MM.1S (cell line): Measurements from ENCODE around the gene SC5D.

Experiments
- DNase-seq: peaks from one replicate; pipeline ENCODE4 v3.0.0-alpha.2; 2015
- H2AFZ ChIP-seq: fragments of 300-600 bp; sonication (generic); 2 replicates; pipeline ENCODE4 v1.6.0; 2016; ENCODE audit warnings: antibody characterized with exemption, low read length
- H3F3A ChIP-seq: fragments of 300-600 bp; sonication (generic); 2 replicates; pipeline ENCODE4 v1.6.1; 2016; ENCODE audit warnings: mild to moderate bottlenecking, antibody characterized with exemption, low read length, moderate library complexity, mixed read lengths; ENCODE audit not compliant: insufficient read depth
- H3K27ac ChIP-seq: fragments of 300-600 bp; sonication (generic); 2 replicates; pipeline ENCODE4 v1.5.1; 2016; ENCODE audit warnings: mild to moderate bottlenecking, low read length
- H3K27me3 ChIP-seq: fragments of 300-600 bp; sonication (generic); replicated peaks from 2 replicates; pipeline ENCODE4 v1.6.0; 2016; ENCODE audit warnings: low read length; ENCODE audit not compliant: insufficient read depth
- H3K36me3 ChIP-seq: fragments of 300-600 bp; sonication (generic); replicated peaks from 2 replicates; pipeline ENCODE4 v1.6.1; 2016; ENCODE audit warnings: mild to moderate bottlenecking, low read length, mixed read lengths; ENCODE audit not compliant: insufficient read depth
- H3K4me1 ChIP-seq: fragments of 300-600 bp; sonication (generic); 2 replicates; pipeline ENCODE4 v1.6.1; 2016; ENCODE audit warnings: low read length, mixed read lengths
- H3K4me2 ChIP-seq: fragments of 300-600 bp; sonication (generic); 2 replicates; pipeline ENCODE4 v1.6.0; 2016; ENCODE audit warnings: low read depth, low read length
- H3K4me3 ChIP-seq: fragments of 300-600 bp; sonication (generic); 2 replicates; pipeline ENCODE4 v1.5.1; 2016; ENCODE audit warnings: low read length, mixed read lengths
- H3K79me2 ChIP-seq: fragments of 300-600 bp; sonication (generic); 2 replicates; pipeline ENCODE4 v1.6.1; 2016; ENCODE audit warnings: mixed run types, low read length, mixed read lengths
- H3K9ac ChIP-seq: fragments of 300-600 bp; sonication (generic); 2 replicates; pipeline ENCODE4 v1.6.1; 2016; ENCODE audit warnings: low read length, mixed read lengths
- H3K9me2 ChIP-seq: fragments of 300-600 bp; sonication (generic); replicated peaks from 2 replicates; pipeline ENCODE4 v1.6.1; 2016; ENCODE audit warnings: mild to moderate bottlenecking, low read length, mixed read lengths; ENCODE audit not compliant: insufficient read depth
- H3K9me3 ChIP-seq: fragments of 300-600 bp; sonication (generic); replicated peaks from 2 replicates; pipeline ENCODE4 v1.6.1; 2016; ENCODE audit warnings: mild to moderate bottlenecking, low read length, mixed read lengths; ENCODE audit not compliant: insufficient read depth
- H4K20me1 ChIP-seq: fragments of 300-600 bp; sonication (generic); 2 replicates; pipeline ENCODE4 v1.6.1; 2016; ENCODE audit warnings: mild to moderate bottlenecking, low read length, moderate library complexity, mixed read lengths; ENCODE audit not compliant: insufficient read depth
- CTCF ChIP-seq: fragments of 300-600 bp; sonication (generic); IDR thresholded peaks from 2 replicates; pipeline ENCODE4 v1.5.1; 2016; ENCODE audit warnings: antibody characterized with exemption, low read length, mixed read lengths
- EZH2 ChIP-seq: fragments of 300-600 bp; sonication (generic); optimal IDR thresholded peaks from 2 replicates; pipeline ENCODE3; 2017; ENCODE audit warnings: low read depth, mild to moderate bottlenecking, antibody characterized with exemption, low read length, mixed read lengths
- EZH2phosphoT487 ChIP-seq: fragments of 300-600 bp; sonication (generic); IDR thresholded peaks from 2 replicates; pipeline ENCODE4 v1.6.1; 2018; ENCODE audit warnings: antibody characterized with exemption, low read length

Gene SC5D

GRCh38 chr11:121356357-121356756 is 63.8 kb downstream of the SC5D start:
- TF ChIP-seq EZH2: no peak
- no peak for TF ChIP-seq CTCF
- TF ChIP-seq EZH2phosphoT487: no peak
- no peaks in the 10 kb centered on the region for H3K27me3 ChIP-seq
- H3K79me2 ChIP-seq: no peaks in the 10 kb centered on the region
- H3K4me3 ChIP-seq: no peak overlapping the region
- H3K9me3 ChIP-seq: no peaks in the 10 kb centered on the region
- no peaks in the 10 kb centered on the region for H4K20me1 ChIP-seq
- no peaks in the 10 kb centered on the region for H3K36me3 ChIP-seq
- no peaks in the 10 kb centered on the region for H3K4me1 ChIP-seq
- DNase-seq: no peak
- no peak overlapping the region for H3K4me2 ChIP-seq
- no peaks in the 10 kb centered on the region for H3K9me2 ChIP-seq
- no peak overlapping the region for H3K9ac ChIP-seq
- no peak overlapping the region for H2AFZ ChIP-seq
- no peak overlapping the region for H3K27ac ChIP-seq
- H3F3A ChIP-seq: no peaks in the 10 kb centered on the region
